ENCODE measurements around the gene ETS2. TPM values are rescaled to one million over a fixed set of nuclear protein-coding genes. Genes with fewer than 3 reads are reported as not detected.

ETS2 gene
- polyA plus RNA-seq, 1 experiment = 18.8 TPM

- H3K36me3 ChIP-seq (ENCODE audit: control insufficient read depth, insufficient read depth, low read length) = no peaks in the 10 kb centered on the region
- CTCF ChIA-PET = no interaction called here
- TF ChIP-seq CTCF (IDR thresholded peaks at IDR 0.05; ENCODE audit: insufficient read depth, low read depth, low read length) = no peak
- POLR2A ChIA-PET = no interaction called here
- DNase-seq (ENCODE audit: low read depth) = no peak
- no peaks in the 10 kb centered on the region for H3K27me3 ChIP-seq (ENCODE audit: control insufficient read depth, insufficient read depth, low read length)
- H3K4me3 ChIP-seq (ENCODE audit: low read depth, low read length) = no peak overlapping the region
These were observed 12.9 kb upstream of the ETS2 start for GRCh38 chr21:38792676-38793459.

- H3K4me3 ChIP-seq (ENCODE audit: low read depth, low read length) = no peak overlapping the region
- CTCF ChIA-PET = no interaction called here
- no peak for TF ChIP-seq CTCF (IDR thresholded peaks at IDR 0.05; ENCODE audit: insufficient read depth, low read depth, low read length)
These were observed 11.6 kb upstream of the ETS2 start for GRCh38 chr21:38793926-38794713.

GRCh38 chr21:38794978-38795377 is 10.8 kb upstream of the ETS2 start:
- no peaks in the 10 kb centered on the region for H3K27me3 ChIP-seq (ENCODE audit: control insufficient read depth, insufficient read depth, low read length)
- no peak for TF ChIP-seq CTCF (IDR thresholded peaks at IDR 0.05; ENCODE audit: insufficient read depth, low read depth, low read length)
- no peak for DNase-seq (ENCODE audit: low read depth)
- H3K36me3 ChIP-seq (ENCODE audit: control insufficient read depth, insufficient read depth, low read length) = no peaks in the 10 kb centered on the region
- no peak overlapping the region for H3K4me3 ChIP-seq (ENCODE audit: low read depth, low read length)
- ChIA-PET CTCF (no interaction called here), POLR2A (no interaction called here)

More at GRCh38 chr21:38793926-38794713, 11.6 kb upstream of the ETS2 start:
- POLR2A ChIA-PET = no interaction called here
- Histone ChIP-seq H3K27me3 (ENCODE audit: control insufficient read depth, insufficient read depth, low read length) (no peaks in the 10 kb centered on the region), H3K36me3 (ENCODE audit: control insufficient read depth, insufficient read depth, low read length) (no peaks in the 10 kb centered on the region)
- no peak for DNase-seq (ENCODE audit: low read depth)

GRCh38 chr21:38795475-38795874 is 10.3 kb upstream of the ETS2 start:
- no peaks in the 10 kb centered on the region for H3K27me3 ChIP-seq (ENCODE audit: control insufficient read depth, insufficient read depth, low read length)
- no peak for TF ChIP-seq CTCF (IDR thresholded peaks at IDR 0.05; ENCODE audit: insufficient read depth, low read depth, low read length)
- ChIA-PET POLR2A (no interaction called here), CTCF (no interaction called here)
- no peak overlapping the region for H3K4me3 ChIP-seq (ENCODE audit: low read depth, low read length)
- DNase-seq (ENCODE audit: low read depth) = no peak
- no peaks in the 10 kb centered on the region for H3K36me3 ChIP-seq (ENCODE audit: control insufficient read depth, insufficient read depth, low read length)

- ChIA-PET POLR2A (no interaction called here), CTCF (interaction anchor here (0.6 to 1.5 kb wide), 3 partner anchors 54 to 63 kb away, joined by 3 read pairs; no protein-coding TSS in a partner anchor)
- no peak for TF ChIP-seq CTCF (IDR thresholded peaks at IDR 0.05; ENCODE audit: insufficient read depth, low read depth, low read length)
- Histone ChIP-seq H3K27me3 (ENCODE audit: control insufficient read depth, insufficient read depth, low read length) (no peaks in the 10 kb centered on the region), H3K36me3 (ENCODE audit: control insufficient read depth, insufficient read depth, low read length) (no peaks in the 10 kb centered on the region), H3K4me3 (ENCODE audit: low read depth, low read length) (no peak overlapping the region)
- DNase-seq (ENCODE audit: low read depth) = no peak
These were observed 9.3 kb upstream of the ETS2 start for GRCh38 chr21:38796424-38796823.
